Measurements from ENCODE around the gene MARCKSL1. TPM values are rescaled to one million over a fixed set of nuclear protein-coding genes. Genes with fewer than 3 reads are reported as not detected.

MARCKSL1 gene
- polyA plus RNA-seq, 1 donor from 2014 or later, result 694 TPM

- H3F3A ChIP-seq (ENCODE audit: insufficient read depth, low read length, poor library complexity, severe bottlenecking), result no peaks in the 10 kb centered on the region
- no peaks in the 10 kb centered on the region for H3K79me2 ChIP-seq (replicated peaks; ENCODE audit: insufficient read depth, low read length)
- H4K20me1 ChIP-seq (ENCODE audit: insufficient read depth), result no peaks in the 10 kb centered on the region
- TF ChIP-seq TAF1 (IDR thresholded peaks at IDR 0.05; ENCODE audit: low read depth), result no peak
- no peak for TF ChIP-seq MXI1 (conservative IDR thresholded peaks at IDR 0.05; ENCODE audit: poor library complexity, severe bottlenecking)
- TF ChIP-seq SMC3 (conservative IDR thresholded peaks at IDR 0.05; ENCODE audit: poor library complexity), result no peak
- TF ChIP-seq EZH2 (IDR thresholded peaks at IDR 0.05; ENCODE audit: borderline replicate concordance, insufficient read depth, low read length, poor library complexity, severe bottlenecking), result no peak
- no peak for TF ChIP-seq POLR2AphosphoS5 (IDR thresholded peaks at IDR 0.05)
- no peak for TF ChIP-seq EP300 (conservative IDR thresholded peaks at IDR 0.05; ENCODE audit: poor library complexity, severe bottlenecking)
- no peak for TF ChIP-seq REST (IDR thresholded peaks at IDR 0.05; ENCODE audit: borderline replicate concordance)
- TF ChIP-seq CTCF (IDR thresholded peaks at IDR 0.05; ENCODE audit: poor library complexity, severe bottlenecking), result no peak
- TF ChIP-seq RAD21 (conservative IDR thresholded peaks at IDR 0.05), result no peak
- no peaks in the 10 kb centered on the region for H3K9me3 ChIP-seq (ENCODE audit: low read length)
- no peaks in the 10 kb centered on the region for H3K27me3 ChIP-seq (ENCODE audit: insufficient read depth, low read depth, low read length)
- no peak overlapping the region for H3K27ac ChIP-seq (ENCODE audit: low read length)
- H2AFZ ChIP-seq (ENCODE audit: low read depth, low read length), result no peak overlapping the region
- no peaks in the 10 kb centered on the region for H3K36me3 ChIP-seq (ENCODE audit: insufficient read depth, low read length)
- no peak overlapping the region for H3K9ac ChIP-seq (ENCODE audit: low read length)
- H3K9me2 ChIP-seq (ENCODE audit: insufficient read depth, low read length), result no peaks in the 10 kb centered on the region
- no peak overlapping the region for H3K4me2 ChIP-seq (ENCODE audit: low read length)
- no peak overlapping the region for H3K4me3 ChIP-seq (ENCODE audit: low read length)
Observed at GRCh38 chr1:32309960-32310359, 26.1 kb downstream of the MARCKSL1 start.

- H3K27ac ChIP-seq (ENCODE audit: low read length), result no peak overlapping the region
- H4K20me1 ChIP-seq (ENCODE audit: insufficient read depth), result no peaks in the 10 kb centered on the region
- H3K4me2 ChIP-seq (ENCODE audit: low read length), result no peak overlapping the region
- H3K79me2 ChIP-seq (replicated peaks; ENCODE audit: insufficient read depth, low read length), result no peaks in the 10 kb centered on the region
- no peak overlapping the region for H3K4me3 ChIP-seq (ENCODE audit: low read length)
- H3K9me3 ChIP-seq (ENCODE audit: low read length), result no peaks in the 10 kb centered on the region
- H3K9me2 ChIP-seq (ENCODE audit: insufficient read depth, low read length), result no peaks in the 10 kb centered on the region
- H3F3A ChIP-seq (ENCODE audit: insufficient read depth, low read length, poor library complexity, severe bottlenecking), result no peaks in the 10 kb centered on the region
- H3K36me3 ChIP-seq (ENCODE audit: insufficient read depth, low read length), result no peaks in the 10 kb centered on the region
- no peak overlapping the region for H3K9ac ChIP-seq (ENCODE audit: low read length)
- no peak for TF ChIP-seq RAD21 (conservative IDR thresholded peaks at IDR 0.05)
- TF ChIP-seq SMC3 (conservative IDR thresholded peaks at IDR 0.05; ENCODE audit: poor library complexity), result no peak
- TF ChIP-seq MXI1 (conservative IDR thresholded peaks at IDR 0.05; ENCODE audit: poor library complexity, severe bottlenecking), result no peak
- TF ChIP-seq CTCF (IDR thresholded peaks at IDR 0.05; ENCODE audit: poor library complexity, severe bottlenecking), result no peak
- TF ChIP-seq EP300 (conservative IDR thresholded peaks at IDR 0.05; ENCODE audit: poor library complexity, severe bottlenecking), result no peak
- no peak for TF ChIP-seq POLR2AphosphoS5 (IDR thresholded peaks at IDR 0.05)
- TF ChIP-seq REST (IDR thresholded peaks at IDR 0.05; ENCODE audit: borderline replicate concordance), result no peak
- no peak for TF ChIP-seq EZH2 (IDR thresholded peaks at IDR 0.05; ENCODE audit: borderline replicate concordance, insufficient read depth, low read length, poor library complexity, severe bottlenecking)
- TF ChIP-seq TAF1 (IDR thresholded peaks at IDR 0.05; ENCODE audit: low read depth), result no peak
- no peak overlapping the region for H2AFZ ChIP-seq (ENCODE audit: low read depth, low read length)
- H3K27me3 ChIP-seq (ENCODE audit: insufficient read depth, low read depth, low read length), result no peaks in the 10 kb centered on the region
Observed at GRCh38 chr1:32307324-32307723, 28.7 kb downstream of the MARCKSL1 start.
